GM19463 (cell line): Measurements from ENCODE around the gene ARID4B.

Experiments used
- ATAC-seq: cut with Tn5 transposase; IDR thresholded peaks from one replicate; pipeline ENCODE4 v1.9.1; 2021; ENCODE audit warnings: mild to moderate bottlenecking, moderate library complexity; ENCODE audit not compliant: unreplicated experiment

The ARID4B gene

DNA sequence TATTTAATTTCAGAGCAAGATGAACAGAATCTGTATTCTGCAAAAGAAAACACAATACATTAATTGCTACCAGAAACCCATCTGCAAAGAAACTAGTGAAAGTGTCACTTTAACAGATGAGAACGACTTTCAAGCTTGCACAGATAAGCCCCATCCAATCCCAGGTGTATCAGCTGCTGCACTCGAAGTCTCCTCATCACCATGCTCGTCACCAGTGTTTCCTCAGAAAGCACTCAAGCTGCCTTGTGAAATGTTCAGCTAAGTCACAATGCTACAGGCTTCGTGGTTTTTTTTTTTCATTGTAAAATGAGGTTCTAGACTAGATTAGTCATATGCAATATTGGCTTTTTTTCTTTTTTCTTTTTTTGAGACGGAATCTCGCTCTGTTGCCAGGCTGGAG, 196.0 kb downstream of the ARID4B start:
- ATAC-seq = no peak

DNA sequence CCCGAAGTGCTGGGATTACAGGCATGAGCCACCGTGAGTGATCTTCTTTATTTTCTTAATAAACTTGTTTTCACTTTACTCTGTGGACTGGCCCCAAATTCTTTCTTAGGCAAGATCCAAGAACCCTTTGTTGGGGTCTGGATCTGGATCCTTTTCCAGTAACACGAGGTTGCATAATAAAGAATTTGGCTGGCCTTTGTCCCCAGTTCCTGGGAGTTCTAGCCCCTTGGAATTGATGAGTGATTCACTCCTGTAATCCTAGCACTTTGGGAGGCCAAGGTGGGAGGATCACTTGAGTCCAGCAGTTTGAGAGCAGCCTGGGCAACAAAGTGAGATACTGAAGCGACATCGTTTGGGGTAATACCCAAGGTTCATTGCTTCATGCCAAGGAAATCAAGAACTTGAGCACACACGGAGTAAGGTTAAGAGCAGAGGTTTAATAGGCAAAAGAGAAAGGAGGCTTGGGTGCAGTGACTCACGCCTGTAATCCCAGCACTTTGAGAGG, 197.2 kb downstream of the ARID4B start:
- ATAC-seq = no peak

- ATAC-seq = no peak
These were observed 198.0 kb downstream of the ARID4B start for GRCh38 chr1:235129774-235130570.

DNA sequence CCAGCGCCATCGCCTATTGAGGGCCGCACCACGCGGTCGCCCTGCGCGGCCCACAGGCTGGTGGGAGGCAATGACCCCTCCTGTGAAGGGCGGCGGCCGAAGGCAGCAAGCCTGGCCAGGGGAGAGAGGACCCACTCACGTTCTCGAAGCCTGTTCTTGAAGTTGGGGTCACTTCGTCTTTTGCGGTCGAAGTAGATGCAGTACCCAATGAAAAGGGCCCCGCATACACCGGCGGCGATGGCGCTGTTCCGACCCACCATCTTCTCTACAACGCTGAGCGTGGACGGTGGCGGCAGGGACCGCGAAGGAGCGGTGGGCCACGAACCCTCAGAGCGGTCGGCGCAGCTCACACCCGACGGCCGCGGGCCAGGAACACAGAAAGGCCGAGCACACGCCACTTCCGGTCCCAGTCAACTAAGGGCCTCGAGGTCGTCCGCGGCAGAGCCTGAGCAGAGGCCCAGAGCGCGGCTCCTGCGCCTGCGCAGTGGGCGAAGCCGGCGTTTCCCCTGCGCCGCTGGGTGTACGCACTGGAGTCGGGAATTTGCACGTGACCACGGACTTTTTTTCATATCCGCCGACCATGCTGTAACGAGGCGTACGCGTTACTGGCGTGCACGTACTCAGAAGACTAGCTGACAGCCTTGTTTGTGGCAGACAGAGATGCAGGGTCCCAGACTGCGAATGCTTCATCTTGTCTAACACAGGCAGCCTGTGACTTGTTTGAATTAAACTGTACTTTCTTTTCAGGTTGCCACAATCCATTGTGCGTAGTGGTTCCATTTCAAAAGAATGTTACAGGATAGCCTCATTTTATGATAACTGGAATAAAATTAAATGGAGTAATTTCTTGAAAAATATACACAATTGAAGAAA, 199.3 kb downstream of the ARID4B start, which contains the start of gene TOMM20:
Gene TOMM20 (minus strand): TSS at position 382 of the 873 bp plus-strand sequence. CDS start 122 bp downstream, at position 260.
- peak; percentile 96 for ATAC-seq

DNA sequence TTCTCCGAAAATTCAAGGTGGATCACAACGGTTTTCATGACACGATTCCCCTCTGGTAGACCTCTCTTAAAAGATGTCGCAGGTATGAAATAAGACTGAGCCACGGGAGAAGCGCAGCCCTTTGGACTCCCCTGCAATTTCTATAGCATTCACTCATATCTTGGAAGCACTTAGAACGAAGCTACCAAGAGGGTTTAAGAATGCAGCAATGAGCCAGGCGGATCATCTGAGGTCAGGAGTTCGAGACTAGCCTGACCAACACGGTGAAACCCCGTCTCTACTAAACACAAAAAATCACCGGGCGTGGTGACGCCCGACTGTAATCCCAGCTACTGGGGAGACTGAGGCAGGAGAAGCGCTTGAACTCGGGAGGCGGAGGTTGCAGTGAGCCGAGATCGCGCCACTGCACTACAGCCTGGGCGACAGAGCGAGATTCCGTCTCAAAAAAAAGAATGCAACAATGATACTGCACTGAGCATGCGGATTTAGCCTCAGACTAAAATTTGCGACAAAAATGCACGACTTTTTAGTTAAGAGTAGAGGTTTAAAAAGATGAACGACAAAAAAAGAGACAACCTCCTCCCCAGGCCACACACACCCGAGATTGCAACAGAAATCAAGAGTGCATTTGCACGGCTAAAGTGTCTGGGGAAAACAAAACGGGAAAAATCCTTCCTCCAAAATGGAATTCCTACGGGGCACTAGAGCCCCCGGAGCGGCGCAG, 200.1 kb downstream of the ARID4B start:
- no peak for ATAC-seq

DNA sequence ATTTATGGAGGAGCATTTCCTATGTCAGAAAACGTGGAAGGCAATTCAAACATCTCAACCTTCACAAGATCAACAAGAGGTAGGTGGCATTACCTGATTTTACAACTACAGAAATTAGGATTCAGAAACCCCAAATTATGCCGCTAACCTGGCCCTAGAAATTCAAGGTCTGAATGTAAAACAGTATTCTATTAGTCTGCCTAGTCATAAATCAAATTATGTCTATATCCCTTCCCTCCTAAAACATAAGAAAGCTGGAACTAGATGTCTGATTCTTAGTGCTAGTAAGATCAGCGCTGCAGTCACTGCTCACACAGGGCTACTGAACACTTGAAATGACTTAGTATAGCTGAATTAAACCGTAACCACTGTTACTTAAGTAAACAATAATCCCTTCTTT, 200.8 kb downstream of the ARID4B start:
- no peak for ATAC-seq

- ATAC-seq = no peak
These were observed 203.3 kb downstream of the ARID4B start for GRCh38 chr1:235124665-235125064.

GRCh38 chr1:235124111-235124510, 203.9 kb downstream of the ARID4B start:
- ATAC-seq = no peak

- ATAC-seq = no peak
These were observed 205.6 kb downstream of the ARID4B start for GRCh38 chr1:235122348-235122747.
